GM12878 (cell line): ENCODE data around the gene SGMS1. TPM values are rescaled to one million over a fixed set of nuclear protein-coding genes. Genes with fewer than 3 reads are reported as not detected.

ENCODE experiments used
- ATAC-seq: fragments of 200-7000 bp; cut with Tn5 transposase; 3 replicates; pipeline ENCODE4 v1.9.1; 2020; ENCODE audit warnings: mild to moderate bottlenecking, moderate library complexity
- BruUV-seq: library from RNA; stranded (reverse); fragments of 400-500 nt; replicated peaks from 2 replicates; lab custom pipeline; 2021; lab: Mats Ljungman, UMichigan
- CTCF ChIA-PET: fragments of 300-600 bp; sonication (Branson Sonifier 250); formaldehyde crosslinking; extraction: SDS; loops from one replicate; lab custom pipeline; 2021; ENCODE audit warnings: inconsistent platforms; lab: Yijun Ruan, JAX
- POLR2A ChIA-PET: fragments of 350-600 bp; formaldehyde crosslinking; extraction: SDS; loops from one replicate; lab custom pipeline; 2021; ENCODE audit warnings: inconsistent platforms; lab: Charles Lee
- RAD21 ChIA-PET: fragments of 300-600 bp; sonication (Branson Sonifier 250); formaldehyde crosslinking; loops from one replicate; lab custom pipeline; 2023; ENCODE audit warnings: antibody characterized with exemption; ENCODE audit not compliant: unreplicated experiment; lab: Charles Lee
- SMC1A ChIA-PET: fragments of 300-600 bp; sonication (Branson Sonifier 250); formaldehyde crosslinking; loops from one replicate; lab custom pipeline; 2023; ENCODE audit not compliant: unreplicated experiment, uncharacterized antibody; lab: Charles Lee
- DNase-seq: peaks from one replicate; pipeline ENCODE4 v3.0.0-alpha.2; 2011; ENCODE audit warnings: low read depth, low spot score
- FAIRE-seq: peaks from 3 replicates; lab custom pipeline; 2011; peaks lifted over from hg19 to GRCh38; lab: Jason Lieb, UNC
- H2AFZ ChIP-seq: 2 replicates; pipeline ENCODE4 v1.6.0; 2011; ENCODE audit warnings: low read depth, low read length, control low read depth; ENCODE audit not compliant: control insufficient read depth
- H3K27ac ChIP-seq: 2 replicates; pipeline ENCODE4 v1.5.1; 2011; ENCODE audit warnings: control low read depth; ENCODE audit not compliant: control insufficient read depth, insufficient read depth
- H3K27me3 ChIP-seq, 2 experiments: replicated peaks in 1 of 2; 2 replicates each; pipeline versions ENCODE4 v1.6.0 to v1.6.1; 2011; ENCODE audit warnings: low read length in 1 of 2; ENCODE audit not compliant: control insufficient read depth in 2 of 2, insufficient read depth in 2 of 2
- H3K36me3 ChIP-seq, 2 experiments: 2 replicates each; pipeline ENCODE4 v1.5.1; 2011; ENCODE audit warnings: low read length in 1 of 2; ENCODE audit not compliant: control insufficient read depth in 2 of 2, insufficient read depth in 2 of 2
- H3K4me1 ChIP-seq: 2 replicates; pipeline ENCODE4 v1.6.1; 2011; ENCODE audit warnings: mild to moderate bottlenecking, low read length, moderate library complexity, mixed read lengths; ENCODE audit not compliant: control insufficient read depth, insufficient read depth
- H3K4me2 ChIP-seq: 2 replicates; pipeline ENCODE4 v1.6.0; 2011; ENCODE audit warnings: control low read depth; ENCODE audit not compliant: control insufficient read depth, insufficient read depth
- H3K4me3 ChIP-seq: fragments of 200-600 bp; sonication (generic); 2 replicates; pipeline ENCODE4 v1.5.1; 2016
- H3K79me2 ChIP-seq: 2 replicates; pipeline ENCODE4 v1.6.0; 2011; ENCODE audit warnings: low read length; ENCODE audit not compliant: control insufficient read depth, insufficient read depth
- H3K9ac ChIP-seq: 2 replicates; pipeline ENCODE4 v1.8.0; 2011; ENCODE audit warnings: low read length, control low read depth, mixed read lengths; ENCODE audit not compliant: control insufficient read depth, insufficient read depth
- H3K9me3 ChIP-seq: replicated peaks from 3 replicates; pipeline ENCODE4 v1.5.1; 2011; ENCODE audit warnings: mild to moderate bottlenecking, low read length; ENCODE audit not compliant: control insufficient read depth, insufficient read depth
- H4K20me1 ChIP-seq: 2 replicates; pipeline ENCODE4 v1.6.0; 2011; ENCODE audit not compliant: control insufficient read depth, insufficient read depth
- BCL11A ChIP-seq: IDR thresholded peaks from 2 replicates; pipeline ENCODE4 v1.6.1; 2011; ENCODE audit warnings: low read depth, low read length
- CBX5 ChIP-seq: sonication (generic); IDR thresholded peaks from 2 replicates; pipeline ENCODE4 v1.6.1; 2016; ENCODE audit warnings: low read depth, moderate library complexity, mild to moderate bottlenecking, inconsistent platforms
- HDAC6 ChIP-seq: fragments of 200-600 bp; sonication (generic); IDR thresholded peaks from one replicate; pipeline ENCODE4 v1.8.0; 2017; ENCODE audit warnings: antibody characterized with exemption; ENCODE audit not compliant: unreplicated experiment
- LARP7 ChIP-seq: fragments of 450-650 bp; IDR thresholded peaks from 2 replicates; pipeline ENCODE4 v1.6.1; 2017; ENCODE audit warnings: mild to moderate bottlenecking
- PAX5 ChIP-seq: IDR thresholded peaks from 2 replicates; pipeline ENCODE4 v1.6.1; 2011; ENCODE audit warnings: low read depth, low read length, borderline replicate concordance
- POLR2AphosphoS5 ChIP-seq: IDR thresholded peaks from 2 replicates; pipeline ENCODE4 v1.6.1; 2011; ENCODE audit warnings: mild to moderate bottlenecking, low read length, inconsistent platforms
- STAT1 ChIP-seq: fragments of 450-650 bp; conservative IDR thresholded peaks from 2 replicates; pipeline ENCODE4 v1.6.1; 2014; ENCODE audit warnings: antibody characterized with exemption, mild to moderate bottlenecking
- WGBS: methylation state at CpG from one replicate; pipeline ENCODE4 v1.1.6; 2016; ENCODE audit warnings: low lambda C conversion rate; ENCODE audit not compliant: insufficient replicate concordance, insufficient coverage; ENCODE audit errors: missing lambda C conversion rate; 5-methylcytosine and 5-hydroxymethylcytosine counted together
- in situ Hi-C: fragments of 300-500 bp; cut with MboI; formaldehyde crosslinking; loops from 9 replicates; pipeline ENCODE4 v1.14.3; 2018; ENCODE audit warnings: mixed read lengths
- intact Hi-C: fragments of 100-400 bp; cut with micrococcal nuclease; formaldehyde crosslinking; loops from one replicate; pipeline ENCODE4 v1.14.2; 2022; ENCODE audit not compliant: unreplicated experiment
- polyA plus RNA-seq, 11 experiments: library from polyadenylated mRNA; depleted of rRNA in 4 of 11; unstranded in 6 of 11; stranded (reverse) in 5 of 11; fragments of >200 nt; fragmentation: Nextera tagmentation in 4 of 11; fragmentation: Illumina TruSeq in 1 of 11; extraction: Ambion mirVana in 4 of 11; extraction: Trizol in 1 of 11; gene quantifications; 1 replicate in 1 of 11; 2 replicates in 10 of 11; pipeline versions ENCODE4 v1.2.1 to v1.2.3, GENCODE V29; 2011 to 2016; ENCODE audit warnings: inconsistent platforms in 2 of 11, missing spikeins in 2 of 11, low read depth in 1 of 11
- total RNA-seq, 4 experiments: library from RNA; depleted of rRNA in 3 of 4; stranded (reverse); fragments of >200 nt in 3 of 4; fragmentation: Illumina TruSeq in 1 of 4; extraction: Trizol in 1 of 4; gene quantifications; 2 replicates each; pipeline versions ENCODE4 v1.2.1 to v1.2.3, GENCODE V29; 2013 to 2021

Gene SGMS1
- total and polyA plus RNA-seq, 10 of the 15 experiments (the other 5 are each of a cell fraction or from before 2014, with no cell fraction given), result 1.4 to 14.5 (median 4.9) TPM

DNA sequence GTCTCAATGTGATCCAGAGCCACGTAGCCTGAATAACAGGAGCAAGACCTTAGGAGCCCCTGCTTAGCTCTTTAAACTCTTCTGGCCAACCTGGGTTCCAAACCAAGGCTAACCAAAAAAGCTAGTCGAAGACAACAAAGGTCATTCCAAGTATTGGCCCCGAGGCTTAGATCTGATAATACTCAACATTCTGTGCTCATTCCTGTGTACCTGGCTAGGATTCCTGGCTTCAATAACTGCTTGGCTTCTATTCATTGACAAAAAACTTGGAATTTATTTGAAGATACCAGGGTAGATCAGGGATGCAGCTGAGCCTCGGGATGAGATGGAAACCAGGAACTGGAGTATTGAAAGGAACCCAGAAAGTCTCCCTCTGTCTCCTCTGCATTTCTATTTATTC is 4.1 kb upstream of the SGMS1 start (continued):
- TF ChIP-seq LARP7, result no peak
- no peak for TF ChIP-seq CBX5
- TF ChIP-seq PAX5, result no peak
- TF ChIP-seq BCL11A, result no peak

DNA sequence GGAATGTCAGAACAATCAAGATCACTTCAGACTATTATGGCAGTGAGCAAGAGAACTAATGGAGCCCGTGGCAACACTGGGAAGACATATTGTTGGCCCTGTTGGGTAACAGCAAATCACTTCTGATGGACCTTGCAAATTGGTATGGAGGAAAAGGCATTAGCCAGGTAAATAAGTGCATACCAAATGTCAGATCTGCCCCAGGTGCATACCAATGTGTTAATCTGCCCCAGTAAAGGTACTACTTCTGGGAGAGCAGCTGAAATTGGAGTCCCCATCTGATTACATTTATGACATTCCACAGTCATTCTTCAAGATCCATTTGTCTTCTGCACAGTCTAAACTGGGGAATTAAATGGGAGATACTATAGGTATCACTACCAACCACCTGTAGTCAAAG is 3.7 kb upstream of the SGMS1 start:
- SMC1A ChIA-PET, result interaction anchor here (1.0 to 1.4 kb wide), 3 partner anchors 20 to 212 kb away, joined by 3 to 4 read pairs (median 3); no protein-coding TSS in a partner anchor
- peaks cover 15% of the 10 kb centered on the region for H3K79me2 ChIP-seq
- H3K4me2 ChIP-seq, result no peak overlapping the region
- H3K9me3 ChIP-seq, result no peaks in the 10 kb centered on the region
- H3K27me3 ChIP-seq, result no peaks in the 10 kb centered on the region
- no peak for ATAC-seq
- H3K9ac ChIP-seq, result no peak overlapping the region
- no peaks in the 10 kb centered on the region for H3K4me1 ChIP-seq
- no peak overlapping the region for H3K4me3 ChIP-seq
- BruUV-seq, result no TSS peak
- CTCF ChIA-PET, result interaction anchor here (1.2 to 2.2 kb wide), 2 partner anchors 22 to 26 kb away, joined by 3 to 5 read pairs; no protein-coding TSS in a partner anchor
- TF ChIP-seq POLR2AphosphoS5 (no peak), HDAC6 (no peak), STAT1 (no peak), LARP7 (no peak), PAX5 (no peak)
- no peak for FAIRE-seq
- H4K20me1 ChIP-seq, result no peaks in the 10 kb centered on the region
- intact Hi-C loops, result no loop called here
- POLR2A ChIA-PET, result interaction anchor here (1.5 kb wide), 1 partner anchor 9 kb away, joined by 6 read pairs; no protein-coding TSS in a partner anchor
- 87% methylated on average over 1 of the region's 1 CpG for WGBS
- DNase-seq, result no peak
- H3K27ac ChIP-seq, result no peak overlapping the region
- H2AFZ ChIP-seq, result no peak overlapping the region
- RAD21 ChIA-PET, result interaction anchor here (0.9 kb wide), 1 partner anchor 211 kb away, joined by 4 read pairs; no protein-coding TSS in a partner anchor
- in situ Hi-C loops, result loop anchor here (25.0 kb wide), 1 partner anchor 1440 kb away; the partner anchor contains the start of gene TMEM273
- no peaks in the 10 kb centered on the region; a peak in 1 of 4 replicates for H3K36me3 ChIP-seq
